Upper lobe of right lung (tissue), 1 donor: ENCODE data around the gene PRKN. TPM values are rescaled to one million over a fixed set of nuclear protein-coding genes. Genes with fewer than 3 reads are reported as not detected.

ENCODE experiments used
- ATAC-seq: fragments of 200-7000 bp; cut with Tn5 transposase; one replicate; pipeline ENCODE4 v1.9.1; 2020; ENCODE audit warnings: mild to moderate bottlenecking, moderate library complexity
- DNase-seq: peaks from one replicate; pipeline ENCODE4 v3.0.0-alpha.2; 2020
- H3K27ac ChIP-seq: fragments of 200-600 bp; one replicate; pipeline ENCODE4 v1.8.0; 2022
- H3K27me3 ChIP-seq: fragments of 200-600 bp; one replicate; pipeline ENCODE4 v1.8.0; 2022; ENCODE audit warnings: mild to moderate bottlenecking
- H3K36me3 ChIP-seq: fragments of 200-600 bp; one replicate; pipeline ENCODE4 v1.8.0; 2022
- H3K4me1 ChIP-seq: fragments of 200-600 bp; one replicate; pipeline ENCODE4 v1.8.0; 2022
- H3K4me3 ChIP-seq: fragments of 200-600 bp; one replicate; pipeline ENCODE4 v1.8.0; 2022; ENCODE audit warnings: mild to moderate bottlenecking
- H3K9me3 ChIP-seq: fragments of 200-600 bp; one replicate; pipeline ENCODE4 v1.8.0; 2022
- intact Hi-C: fragments of 100-400 bp; cut with DNase I; formaldehyde crosslinking; loops from one replicate; pipeline ENCODE4 v1.11.0; 2022
- total RNA-seq: library from RNA; stranded (reverse); fragmentation: NEBNext Ultra II Directional; extraction: Animal tissue kit (Norgen Biotek cat#: 25700); gene quantifications from one replicate; pipeline ENCODE4 v1.2.1, GENCODE V29; 2021
- TF ChIP-seq, protein P1 (sequence below): fragments of 200-600 bp; IDR thresholded peaks from one replicate; pipeline ENCODE4 v1.8.0; 2022; ENCODE audit warnings: antibody characterized with exemption
- donor health status: DM: no; HTN: yes; CAD: no; lungs with severe emphysema.

PRKN gene
- total RNA-seq, 1 donor from 2014 or later, result 2.7 TPM

DNA sequence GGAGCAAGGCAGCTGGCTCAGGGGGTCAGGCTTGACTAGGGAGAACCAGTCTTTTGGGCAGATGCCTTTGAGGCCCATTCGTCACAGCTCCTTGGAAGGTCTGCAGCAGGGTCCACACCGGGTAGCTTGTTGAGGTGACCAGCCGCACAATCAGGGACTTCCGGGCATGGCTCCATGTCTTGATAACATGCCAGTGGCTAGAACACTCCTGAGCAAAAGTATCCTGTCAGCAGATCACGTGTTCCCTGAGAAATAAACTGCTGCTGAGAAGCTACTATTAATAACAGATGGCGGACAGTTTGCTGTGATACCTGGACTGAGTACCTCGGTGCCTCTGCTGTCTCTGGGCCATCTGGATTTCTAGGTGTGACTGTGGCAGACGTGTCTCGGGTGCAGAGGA lies 235.9 kb downstream of the PRKN start:
- Histone ChIP-seq H3K4me3 (no peak overlapping the region), H3K36me3 (no peaks in the 10 kb centered on the region), H3K27ac (no peak overlapping the region), H3K9me3 (no peaks in the 10 kb centered on the region), H3K4me1 (no peaks in the 10 kb centered on the region), H3K27me3 (no peaks in the 10 kb centered on the region)
- intact Hi-C loops, result no loop called here
- no peak for DNase-seq
- TF ChIP-seq, protein P1, sequence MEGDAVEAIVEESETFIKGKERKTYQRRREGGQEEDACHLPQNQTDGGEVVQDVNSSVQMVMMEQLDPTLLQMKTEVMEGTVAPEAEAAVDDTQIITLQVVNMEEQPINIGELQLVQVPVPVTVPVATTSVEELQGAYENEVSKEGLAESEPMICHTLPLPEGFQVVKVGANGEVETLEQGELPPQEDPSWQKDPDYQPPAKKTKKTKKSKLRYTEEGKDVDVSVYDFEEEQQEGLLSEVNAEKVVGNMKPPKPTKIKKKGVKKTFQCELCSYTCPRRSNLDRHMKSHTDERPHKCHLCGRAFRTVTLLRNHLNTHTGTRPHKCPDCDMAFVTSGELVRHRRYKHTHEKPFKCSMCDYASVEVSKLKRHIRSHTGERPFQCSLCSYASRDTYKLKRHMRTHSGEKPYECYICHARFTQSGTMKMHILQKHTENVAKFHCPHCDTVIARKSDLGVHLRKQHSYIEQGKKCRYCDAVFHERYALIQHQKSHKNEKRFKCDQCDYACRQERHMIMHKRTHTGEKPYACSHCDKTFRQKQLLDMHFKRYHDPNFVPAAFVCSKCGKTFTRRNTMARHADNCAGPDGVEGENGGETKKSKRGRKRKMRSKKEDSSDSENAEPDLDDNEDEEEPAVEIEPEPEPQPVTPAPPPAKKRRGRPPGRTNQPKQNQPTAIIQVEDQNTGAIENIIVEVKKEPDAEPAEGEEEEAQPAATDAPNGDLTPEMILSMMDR, result no peak
- ATAC-seq, result no peak

DNA sequence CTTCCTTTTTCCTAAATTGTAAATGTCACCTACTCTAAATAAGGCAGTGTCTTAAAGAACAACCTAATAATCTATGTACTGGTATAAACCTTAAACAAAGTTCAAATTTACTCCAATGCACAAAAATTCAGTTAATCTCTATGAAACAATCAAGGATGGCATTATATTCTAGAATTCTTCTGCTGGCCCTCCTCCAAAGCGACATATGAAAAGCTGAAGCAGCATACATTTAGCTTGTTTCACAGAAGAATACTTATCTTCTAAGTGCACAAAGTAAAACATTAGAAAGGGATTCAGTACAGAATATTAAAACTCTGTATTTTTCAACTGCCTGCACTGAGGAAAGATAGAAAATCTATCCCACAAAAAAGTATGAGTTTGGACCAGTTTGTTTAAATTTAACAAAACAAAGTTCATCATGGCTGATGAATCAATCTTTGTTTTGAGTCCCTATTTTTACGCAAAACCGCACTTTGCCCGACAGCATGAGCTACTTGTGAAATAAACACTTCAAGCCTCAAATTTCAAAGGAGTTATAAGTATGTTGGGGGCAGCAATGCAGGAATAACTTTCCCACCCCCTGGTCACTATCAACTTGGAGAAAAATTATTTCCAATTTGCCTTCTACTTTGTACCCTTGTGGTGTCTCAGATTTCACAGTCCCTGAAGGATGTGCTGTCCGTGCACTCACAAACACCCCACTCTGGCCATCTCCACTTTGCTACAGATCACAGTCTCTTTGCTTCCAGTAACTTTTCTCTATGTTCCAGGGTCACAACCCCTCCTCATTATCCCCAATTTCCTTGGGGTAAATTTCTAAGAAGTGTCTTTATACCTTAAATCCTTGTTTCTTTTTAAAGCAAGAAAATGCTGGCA lies 238.2 kb downstream of the PRKN start:
- ATAC-seq (no peak), DNase-seq (no peak)
- Histone ChIP-seq H3K4me3 (no peak overlapping the region), H3K4me1 (no peaks in the 10 kb centered on the region), H3K27me3 (no peaks in the 10 kb centered on the region), H3K9me3 (no peaks in the 10 kb centered on the region), H3K27ac (no peak overlapping the region), H3K36me3 (no peaks in the 10 kb centered on the region)
- intact Hi-C loops, result no loop called here
- TF ChIP-seq, protein P1, result no peak

GRCh38 chr6:162488444-162488843 lies 239.1 kb downstream of the PRKN start:
- Histone ChIP-seq H3K36me3 (no peaks in the 10 kb centered on the region), H3K4me3 (no peak overlapping the region), H3K27me3 (no peaks in the 10 kb centered on the region), H3K4me1 (no peaks in the 10 kb centered on the region), H3K27ac (no peak overlapping the region), H3K9me3 (no peaks in the 10 kb centered on the region)
- ATAC-seq (no peak), DNase-seq (no peak)
- TF ChIP-seq, protein P1, result no peak
- intact Hi-C loops, result no loop called here

GRCh38 chr6:162485464-162485863 lies 242.1 kb downstream of the PRKN start:
- H3K27me3 ChIP-seq, result no peaks in the 10 kb centered on the region
- no peak for ATAC-seq
- no peaks in the 10 kb centered on the region for H3K4me1 ChIP-seq
- no peaks in the 10 kb centered on the region for H3K36me3 ChIP-seq
- peak overlapping the region; percentile 4 for H3K4me3 ChIP-seq
- no peak overlapping the region for H3K27ac ChIP-seq
- intact Hi-C loops, result no loop called here
- no peak for DNase-seq
- TF ChIP-seq, protein P1, result no peak
- H3K9me3 ChIP-seq, result no peaks in the 10 kb centered on the region

DNA sequence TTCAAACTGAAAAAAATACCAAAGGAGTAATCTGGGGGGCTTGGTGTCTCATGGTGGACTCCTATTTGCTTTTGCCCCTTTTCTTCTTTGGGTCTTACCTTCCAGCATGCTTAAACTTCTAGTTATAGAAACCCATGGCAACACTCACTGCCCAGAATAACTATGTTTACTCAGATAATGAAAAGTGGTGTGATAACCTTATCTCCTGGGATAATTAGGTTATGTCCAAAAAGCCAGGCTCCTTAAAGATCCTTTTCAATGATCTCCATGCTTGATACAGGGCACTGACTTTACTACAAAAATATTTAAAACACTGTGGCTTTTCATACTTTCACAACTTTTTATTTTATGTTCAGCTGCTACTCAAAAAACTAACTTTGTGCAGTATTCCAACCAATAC lies 245.6 kb downstream of the PRKN start:
- no peak for DNase-seq
- TF ChIP-seq, protein P1, result no peak
- ATAC-seq, result no peak
- no peak overlapping the region for H3K4me3 ChIP-seq
- intact Hi-C loops, result no loop called here
- no peaks in the 10 kb centered on the region for H3K4me1 ChIP-seq
- H3K36me3 ChIP-seq, result no peaks in the 10 kb centered on the region
- no peak overlapping the region for H3K27ac ChIP-seq
- H3K27me3 ChIP-seq, result no peaks in the 10 kb centered on the region
- no peaks in the 10 kb centered on the region for H3K9me3 ChIP-seq
